HG03575 (cell line): ENCODE results near the gene STXBP6.
A peak's percentile ranks its signal among the peaks of the same experiment; 100 is the strongest.
"Not testable (repeated sequence)": the region's sequence is repeated elsewhere in the genome, so short reads cannot be mapped to it uniquely, and the experiment has no call there.

Experiments
- ATAC-seq: cut with Tn5 transposase; IDR thresholded peaks from one replicate; pipeline ENCODE4 v1.9.1; 2021; ENCODE audit not compliant: unreplicated experiment, insufficient number of reproducible peaks, low FRiP score; ENCODE audit errors: extremely low read depth

Gene STXBP6

DNA sequence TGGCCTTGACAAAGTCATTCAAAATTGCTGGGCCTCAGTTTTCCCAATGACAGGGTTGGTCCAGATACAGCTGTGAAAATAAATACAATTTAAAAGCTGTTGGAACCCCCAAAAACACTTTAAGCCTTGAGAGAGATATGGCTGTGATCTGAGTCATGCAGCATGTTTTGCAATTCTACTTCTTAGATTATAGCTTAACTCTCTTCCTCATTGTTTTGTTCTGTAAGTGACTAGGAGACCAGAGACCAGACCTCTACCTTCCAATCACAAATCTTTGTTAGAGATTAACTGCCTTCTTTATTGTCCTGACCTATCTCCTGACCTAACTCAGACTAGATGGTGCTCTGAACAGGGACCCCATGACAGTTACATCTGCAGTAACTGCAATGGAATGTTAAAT, 198.1 kb downstream of the STXBP6 start:
- no peak for ATAC-seq

DNA sequence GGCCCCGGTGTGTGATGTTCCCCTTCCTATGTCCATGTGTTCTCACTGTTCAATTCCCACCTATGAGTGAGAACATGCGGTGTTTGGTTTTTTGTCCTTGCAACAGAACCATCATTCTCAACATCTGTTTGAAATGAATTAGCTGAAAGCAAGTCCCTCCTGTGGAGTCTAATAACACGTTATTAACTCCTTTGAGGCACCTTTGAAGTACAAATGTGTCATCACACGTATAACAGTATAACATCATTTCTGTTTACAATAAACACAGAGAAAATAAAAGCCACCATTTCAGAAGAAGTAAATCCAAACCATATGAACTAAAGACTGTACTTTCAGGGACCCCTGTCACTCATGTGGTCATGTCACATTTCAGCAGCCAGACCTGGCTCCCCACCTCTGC, 198.5 kb downstream of the STXBP6 start:
- no peak for ATAC-seq

DNA sequence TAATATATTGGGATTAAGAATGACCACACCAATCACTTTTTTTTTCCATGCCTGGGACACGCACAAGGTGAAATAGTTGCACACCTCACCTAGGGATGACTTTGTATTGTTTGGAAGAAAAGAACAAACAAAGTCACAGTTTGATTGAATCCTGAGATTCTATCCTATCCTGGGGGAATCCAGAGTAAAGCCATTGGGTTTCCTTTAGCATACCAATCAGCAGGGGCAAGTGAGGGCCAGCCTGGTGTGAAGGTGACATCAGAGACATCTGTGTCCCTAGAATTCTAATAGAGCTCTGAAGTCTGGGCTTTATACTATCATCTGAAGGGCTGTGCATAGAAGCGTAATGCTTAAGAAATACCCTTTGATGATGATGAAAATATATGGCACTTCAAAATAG, 199.9 kb downstream of the STXBP6 start:
- ATAC-seq: no peak

DNA sequence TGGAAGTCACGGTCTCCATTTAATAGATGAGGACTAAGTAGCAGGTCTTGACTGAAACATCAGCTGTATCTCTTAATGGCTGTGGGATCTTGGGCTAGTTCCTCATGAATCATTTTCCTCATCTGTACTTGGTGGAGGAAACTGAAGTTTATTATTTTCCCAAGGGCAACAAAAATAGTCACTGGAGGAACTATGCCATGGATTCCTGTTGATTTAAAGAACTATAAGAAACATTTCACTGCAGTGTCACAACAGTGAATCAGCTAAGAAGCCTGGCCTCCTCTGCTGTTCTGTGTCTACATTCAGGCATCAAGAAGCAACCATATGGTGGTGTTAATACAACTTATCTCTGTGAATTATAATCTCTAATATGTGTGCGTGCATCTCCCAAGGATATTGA, 200.5 kb downstream of the STXBP6 start:
- no peak for ATAC-seq

DNA sequence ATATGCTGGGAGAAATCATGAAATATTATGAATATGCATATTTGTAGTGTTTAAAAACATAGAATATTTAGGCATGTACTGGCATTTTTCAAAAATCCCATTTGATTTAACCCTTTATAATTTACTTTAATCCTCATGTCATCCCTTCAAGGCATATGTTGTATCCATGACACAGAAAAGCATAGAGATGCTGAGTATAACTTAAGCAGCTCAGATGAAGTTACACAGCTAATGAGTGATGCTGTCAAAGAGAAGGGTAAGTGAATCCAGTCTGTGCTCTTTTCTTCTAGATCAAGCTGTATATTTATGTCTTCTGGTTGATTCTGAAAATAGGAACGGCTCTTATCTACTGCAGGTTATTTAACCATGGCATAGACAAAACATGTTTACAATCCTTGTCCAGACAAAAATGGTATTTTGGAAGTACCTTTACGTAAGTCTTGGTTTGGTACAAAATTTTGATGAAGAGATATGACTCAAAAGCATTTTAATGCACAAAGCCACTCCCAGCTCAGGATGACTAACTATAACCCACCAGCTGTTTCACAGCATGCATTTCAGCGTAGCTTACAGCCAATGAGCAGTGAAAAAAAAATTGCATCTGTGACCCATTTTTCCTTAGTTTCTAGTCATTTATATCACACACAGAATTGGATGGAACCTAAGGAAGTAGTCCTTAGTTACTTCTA, 201.7 kb downstream of the STXBP6 start:
- ATAC-seq: no peak

DNA sequence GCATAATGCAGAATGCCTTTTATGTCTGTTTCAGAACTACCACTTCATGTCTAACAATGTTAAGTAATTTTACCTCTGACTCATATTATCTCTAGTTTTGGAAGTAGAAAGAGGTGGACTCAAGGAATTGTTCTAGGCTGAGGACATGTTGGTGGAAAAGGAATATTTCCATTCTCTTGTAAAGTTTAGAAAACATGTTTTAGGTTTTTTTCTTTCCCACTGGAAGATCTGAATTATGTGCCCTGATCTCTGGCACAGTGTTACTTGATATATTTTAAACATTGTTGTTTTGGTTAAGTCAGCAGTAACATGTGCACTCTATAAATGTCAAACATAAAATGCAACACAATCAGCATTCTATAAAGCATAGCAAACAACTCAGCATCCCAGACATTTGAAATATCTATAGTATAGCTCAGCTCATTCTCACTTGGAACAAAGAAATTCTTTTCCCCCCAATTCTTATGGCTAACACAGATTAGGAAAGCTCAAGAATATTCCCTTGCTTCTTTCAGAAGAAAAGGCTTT, 202.3 kb downstream of the STXBP6 start:
- ATAC-seq: no peak

DNA sequence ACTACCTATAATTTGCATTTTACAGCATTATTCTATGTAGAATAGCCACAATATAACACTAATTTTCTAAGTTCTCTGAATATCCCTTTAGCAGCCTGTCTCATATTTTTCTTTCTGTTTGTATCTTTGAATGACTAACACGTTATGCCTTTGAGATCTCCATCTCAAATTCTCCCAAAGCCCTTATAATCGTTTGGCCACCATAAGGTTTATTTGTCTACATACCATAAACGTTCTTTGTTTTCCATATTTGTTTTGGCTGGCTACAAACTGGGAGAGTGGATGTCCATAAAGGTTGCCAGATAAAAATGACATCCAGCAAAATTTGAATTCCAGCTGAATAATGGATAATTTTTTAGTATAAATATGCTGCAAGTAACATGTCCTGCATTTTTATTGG, 203.7 kb downstream of the STXBP6 start:
- ATAC-seq: no peak

DNA sequence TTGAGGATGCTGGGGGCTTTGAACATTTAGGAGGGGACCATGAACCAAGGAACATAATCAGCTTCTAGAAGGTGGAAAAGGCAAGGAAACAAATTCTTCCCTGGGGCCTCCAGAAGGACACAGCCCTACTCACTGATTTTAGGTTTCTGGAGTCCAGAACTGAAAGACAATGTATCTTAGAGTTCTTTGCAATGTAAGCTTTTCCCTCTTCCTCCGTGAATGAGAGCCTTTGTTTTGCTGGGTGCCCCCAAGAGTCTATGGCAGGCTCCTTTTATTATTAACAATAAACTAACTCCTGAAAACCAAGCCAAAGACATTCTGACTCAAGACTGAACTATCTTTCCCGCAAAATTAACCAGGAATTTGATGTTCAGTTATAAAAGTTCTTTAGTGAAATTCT, 204.1 kb downstream of the STXBP6 start:
- no peak for ATAC-seq

DNA sequence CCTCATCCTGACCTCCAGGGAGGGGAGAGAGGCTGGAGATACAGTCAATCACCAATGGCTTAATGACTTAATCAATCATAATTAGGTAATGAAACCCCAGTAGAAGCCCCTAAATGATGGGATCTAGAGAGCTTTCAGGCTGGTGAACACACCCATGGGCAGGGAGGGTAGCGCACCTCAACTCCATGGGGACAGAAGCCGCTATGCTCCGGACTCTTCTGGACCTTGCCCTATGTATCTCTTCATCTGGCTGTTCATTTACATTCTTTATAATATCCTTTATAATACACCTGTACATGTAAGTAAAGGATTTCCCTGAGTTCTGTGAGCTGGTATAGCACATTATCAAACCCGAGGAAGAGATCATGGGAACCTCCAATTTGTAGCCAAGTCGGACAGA, 205.9 kb downstream of the STXBP6 start:
- ATAC-seq: no peak

DNA sequence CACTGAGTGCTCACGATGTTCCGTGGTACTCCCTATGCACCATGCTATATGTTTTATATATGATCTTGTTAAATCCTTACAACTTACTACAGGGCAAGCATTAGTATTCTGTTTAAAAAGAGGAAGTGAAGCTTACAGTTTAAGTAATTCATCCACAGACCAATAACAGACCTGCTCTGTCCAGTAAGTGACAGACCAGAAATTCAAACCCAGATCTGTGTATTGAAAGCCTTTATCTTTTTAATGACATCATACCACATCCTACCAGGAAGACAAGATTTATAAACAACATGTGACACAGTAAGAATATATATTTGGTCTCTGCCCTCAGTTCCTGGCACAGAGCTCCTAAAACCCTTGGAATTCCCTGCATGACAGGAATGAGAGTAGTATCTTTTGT, 206.5 kb downstream of the STXBP6 start:
- peak; percentile 65 for ATAC-seq

DNA sequence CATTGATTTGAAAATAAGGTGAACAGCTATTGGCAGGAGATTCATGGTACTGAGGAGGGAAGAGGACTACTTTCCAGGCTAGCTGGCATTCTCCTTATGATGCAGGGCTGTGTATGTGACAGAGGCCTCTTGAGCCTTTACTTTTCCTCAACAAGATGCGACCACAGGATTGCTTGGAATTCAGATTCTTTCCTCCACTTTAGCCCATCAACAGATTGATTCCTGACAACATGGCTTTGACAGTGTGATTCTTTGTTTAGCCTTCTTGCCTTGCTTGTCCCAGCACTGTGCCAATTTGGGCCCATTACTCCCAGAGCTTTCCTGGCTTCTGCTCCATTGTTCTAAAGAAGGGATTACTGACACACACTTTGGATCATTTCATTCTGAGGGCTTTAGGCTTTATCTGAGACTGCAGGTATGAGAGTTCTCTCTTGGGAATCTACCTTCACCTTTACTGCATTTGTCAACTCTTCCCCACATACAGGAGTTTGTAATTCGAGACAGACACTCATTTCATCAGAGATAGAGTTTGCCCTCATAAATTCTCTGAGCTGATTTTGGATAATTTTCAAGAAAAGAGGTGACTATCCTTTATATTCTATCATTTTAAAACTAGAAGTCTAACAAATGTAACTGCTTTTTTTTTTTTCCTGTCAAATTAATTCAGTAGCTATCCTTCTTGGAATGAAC, 209.6 kb downstream of the STXBP6 start:
- ATAC-seq: no peak

DNA sequence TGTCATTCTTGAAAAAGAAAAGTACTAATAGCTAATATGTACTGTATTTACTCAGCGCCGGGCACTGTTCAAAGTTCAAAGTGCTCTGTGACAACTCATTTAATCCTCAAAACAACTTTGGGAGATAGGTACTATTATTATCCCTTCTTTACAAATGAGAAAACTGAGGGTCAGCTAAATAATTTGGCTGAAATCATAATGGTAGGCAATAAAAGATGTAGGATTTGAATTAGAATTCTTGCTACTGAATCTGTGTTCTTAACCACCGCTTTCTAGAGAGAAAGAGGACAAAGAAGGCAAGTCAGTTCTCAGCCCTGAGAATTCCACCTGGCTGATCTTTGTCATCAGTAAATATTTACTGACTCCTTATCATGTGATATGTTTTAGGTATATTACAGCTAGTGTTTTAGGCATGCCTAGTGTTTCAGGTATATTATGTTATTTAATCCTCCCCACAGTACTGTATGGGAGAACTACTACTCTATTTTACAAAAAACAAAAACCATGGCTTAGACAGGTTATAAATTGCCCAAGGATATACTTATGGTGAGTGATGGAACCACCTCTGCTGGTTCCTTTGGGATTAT, 210.2 kb downstream of the STXBP6 start:
- ATAC-seq: no peak

DNA sequence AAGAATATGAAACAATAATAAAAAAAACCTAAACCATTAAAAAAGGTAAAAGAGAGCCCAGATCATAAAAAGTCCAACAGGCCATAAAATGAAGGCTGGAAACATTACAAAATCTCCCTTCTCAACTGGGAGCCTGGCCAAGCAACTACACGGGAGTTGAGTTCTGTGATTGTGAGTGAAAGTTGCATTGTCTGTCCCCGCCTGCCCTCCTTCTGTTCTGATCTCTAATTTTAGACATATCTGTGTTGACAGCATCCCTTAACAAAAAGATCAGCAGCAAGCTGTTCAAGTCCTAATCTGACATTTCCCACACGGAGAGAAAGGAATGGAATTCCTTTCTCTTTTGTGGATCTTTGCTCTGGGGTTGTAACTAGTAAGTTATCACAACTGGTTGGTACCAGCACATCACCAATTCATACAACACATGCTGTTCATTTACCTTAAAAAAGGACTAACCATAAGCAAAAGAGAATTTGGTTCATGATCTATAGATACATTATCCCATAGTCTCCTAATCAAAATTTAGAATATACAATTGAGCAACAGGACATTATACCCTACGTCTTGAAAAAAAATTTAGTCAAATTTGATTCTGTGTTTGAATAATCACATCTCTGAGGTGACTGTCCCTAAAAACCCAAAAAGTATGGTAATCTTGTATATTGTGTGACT, 210.9 kb downstream of the STXBP6 start:
- no peak for ATAC-seq

DNA sequence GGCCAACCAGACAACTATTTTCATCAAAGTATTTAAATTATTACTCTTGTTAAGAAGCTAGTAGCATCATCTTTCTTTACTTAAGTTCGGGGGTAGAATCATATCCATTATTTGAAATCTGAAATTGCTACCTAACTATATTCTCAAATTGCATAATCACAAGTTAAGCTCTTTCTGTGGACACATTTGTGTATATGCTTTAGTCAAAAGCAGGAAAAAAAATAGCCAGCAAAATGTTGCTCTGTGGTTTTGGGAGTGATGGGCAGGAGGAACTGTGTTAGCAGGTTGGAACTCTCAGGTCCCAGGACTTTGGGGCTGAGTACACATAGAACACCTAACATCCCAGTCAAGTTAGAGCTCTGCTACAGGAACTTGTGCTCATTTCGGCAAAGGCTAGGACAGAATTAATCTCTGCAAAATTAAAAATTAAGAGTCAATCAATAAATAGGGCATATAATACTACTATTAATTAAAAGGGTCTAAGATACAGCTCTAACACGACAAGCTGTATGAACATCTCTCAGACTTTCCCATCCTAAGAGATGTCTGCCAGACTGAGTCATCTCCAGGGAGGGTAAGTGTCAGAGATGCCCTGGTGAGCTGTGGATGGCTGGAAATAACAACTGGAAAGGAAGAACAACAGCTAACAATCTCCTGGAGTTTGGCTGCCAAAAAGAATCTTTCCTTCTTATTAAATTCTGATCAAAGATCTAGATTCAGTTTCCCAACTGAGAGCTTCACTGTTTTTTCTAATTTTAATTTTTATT, 212.5 kb downstream of the STXBP6 start:
- no peak for ATAC-seq

DNA sequence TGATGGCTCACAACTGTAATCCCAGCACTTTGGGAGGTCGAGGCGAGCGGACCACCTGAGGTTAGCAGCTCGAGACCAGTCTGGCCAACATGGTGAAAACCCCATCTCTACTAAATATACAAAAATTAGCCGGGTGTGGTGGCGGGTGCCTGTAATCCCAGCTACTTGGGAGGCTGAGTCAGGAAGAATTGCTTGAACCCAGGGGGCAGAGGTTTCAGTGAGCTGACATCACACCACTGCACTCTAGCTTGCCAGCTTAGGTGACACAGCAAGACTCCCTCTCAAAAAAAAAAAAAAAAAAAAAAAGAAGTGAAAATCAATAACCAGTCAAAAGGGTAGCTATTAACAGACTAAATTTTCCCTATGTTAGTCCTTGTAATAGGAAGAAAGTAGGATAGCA, 213.6 kb downstream of the STXBP6 start:
- ATAC-seq: not testable (repeated sequence)

DNA sequence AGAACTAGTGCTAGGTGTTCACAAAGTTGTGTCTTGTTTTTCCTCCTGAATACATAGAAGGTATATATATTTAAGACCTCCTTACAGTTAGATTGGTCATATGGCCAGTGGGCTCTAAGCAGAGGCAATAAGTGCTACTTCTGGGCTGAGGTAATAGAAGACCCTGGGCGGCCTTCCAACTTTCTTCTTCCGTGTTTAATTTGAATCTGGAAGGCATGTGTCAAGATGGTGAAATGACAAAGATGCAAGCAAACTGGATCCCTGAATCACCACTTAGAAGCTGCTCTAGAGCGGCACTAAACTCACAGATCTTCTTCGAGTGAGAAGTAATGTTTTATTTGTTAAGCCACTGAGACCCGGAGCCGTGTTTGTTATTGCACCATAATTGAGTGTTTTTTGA, 215.0 kb downstream of the STXBP6 start:
- no peak for ATAC-seq

DNA sequence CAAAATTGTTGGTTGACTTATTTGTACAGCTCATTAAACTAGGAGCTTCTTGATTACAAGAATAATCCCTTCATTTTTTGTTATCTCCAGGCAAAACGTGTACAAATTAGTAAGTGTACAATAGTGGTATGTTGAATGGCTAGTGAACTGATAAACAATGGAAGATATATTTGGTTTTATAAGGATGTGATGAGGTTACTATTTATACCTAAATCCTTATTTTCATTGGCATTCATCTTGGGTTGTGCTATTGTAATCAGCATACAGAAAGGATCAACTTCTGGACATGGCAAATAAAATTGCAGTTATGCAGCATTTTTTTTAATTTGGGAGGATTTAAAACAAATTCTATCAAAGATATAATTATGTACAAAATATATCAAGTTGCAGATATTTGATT, 216.6 kb downstream of the STXBP6 start:
- ATAC-seq: no peak

DNA sequence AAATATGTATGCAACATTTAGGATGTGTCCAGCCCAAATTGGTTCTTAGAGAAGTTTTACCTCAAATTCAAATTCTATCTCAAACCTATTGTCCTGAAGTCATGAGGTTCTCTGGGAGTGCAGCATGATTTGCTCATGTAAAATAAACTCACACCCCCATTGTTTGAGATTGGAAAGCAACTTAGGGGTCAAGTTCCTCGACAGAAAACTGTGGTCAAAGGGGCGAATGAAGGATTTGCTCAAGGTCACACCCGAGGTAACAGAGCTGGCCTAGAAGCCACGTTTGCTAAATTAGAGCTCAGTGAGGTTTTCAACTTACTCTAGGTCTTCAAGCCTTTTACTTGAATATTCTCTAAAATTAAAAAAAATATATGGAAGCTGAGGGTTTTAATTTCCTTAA, 218.3 kb downstream of the STXBP6 start:
- no peak for ATAC-seq

DNA sequence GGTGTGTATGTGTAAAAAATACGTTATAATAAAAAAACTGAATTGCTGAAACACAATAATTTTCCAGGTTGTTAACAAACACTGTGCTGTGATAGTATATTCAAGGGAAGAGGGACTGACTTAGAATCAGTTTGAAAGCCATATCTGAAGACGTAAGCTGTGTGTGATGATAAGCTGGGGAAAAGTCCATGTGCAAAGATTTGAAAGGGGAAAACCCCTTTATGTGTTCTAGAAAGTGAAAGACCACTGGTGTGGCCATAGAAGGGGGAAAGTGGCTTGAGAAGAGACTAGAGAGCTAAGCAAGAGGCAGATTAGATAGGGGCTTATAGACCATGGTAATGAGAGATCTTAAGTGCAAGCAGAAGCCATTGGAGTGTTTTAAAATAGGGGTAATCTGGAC, 220.1 kb downstream of the STXBP6 start:
- ATAC-seq: no peak
